ENCODE measurements around the gene NDUFB3.
A peak's percentile ranks its signal among the peaks of the same experiment; 100 is the strongest.

Gene NDUFB3

GRCh38 chr2:201100497-201100896 is 28.7 kb downstream of the NDUFB3 start:
- DNase-seq, result no peak

- no peak for DNase-seq
Measured at GRCh38 chr2:201105759-201106158, 34.0 kb downstream of the NDUFB3 start.

- DNase-seq, result no peak
Measured at GRCh38 chr2:201107624-201108023, 35.8 kb downstream of the NDUFB3 start.

- DNase-seq, result no peak
Measured at GRCh38 chr2:201108341-201108740, 36.5 kb downstream of the NDUFB3 start.

GRCh38 chr2:201109186-201109585 is 37.4 kb downstream of the NDUFB3 start:
- DNase-seq, result no peak

GRCh38 chr2:201110615-201111014 is 38.8 kb downstream of the NDUFB3 start:
- DNase-seq, result no peak

GRCh38 chr2:201111096-201111495 is 39.3 kb downstream of the NDUFB3 start:
- DNase-seq, result no peak

GRCh38 chr2:201114350-201114749 is 42.5 kb downstream of the NDUFB3 start:
- DNase-seq, result no peak

GRCh38 chr2:201114846-201115245 is 43.0 kb downstream of the NDUFB3 start:
- DNase-seq, result no peak

GRCh38 chr2:201116115-201116958 is 44.5 kb downstream of the NDUFB3 start, which contains the start of gene CFLAR:
Gene CFLAR, plus strand, starts transcription at chr2:201116164. Its CDS starts 13,702 bp downstream, at chr2:201129866.
- peak; percentile 88 to 90 for DNase-seq

GRCh38 chr2:201116959-201117734 is 45.3 kb downstream of the NDUFB3 start:
- DNase-seq, result peak in 1 of 2 experiments; percentile 40

GRCh38 chr2:201117735-201118094 is 45.9 kb downstream of the NDUFB3 start:
- peak; percentile 62 to 68 for DNase-seq

GRCh38 chr2:201118121-201118960 is 46.5 kb downstream of the NDUFB3 start:
- DNase-seq, result peak; percentile 91

GRCh38 chr2:201118961-201119854 is 47.4 kb downstream of the NDUFB3 start:
- DNase-seq, result no peak

GRCh38 chr2:201122276-201122675 is 50.5 kb downstream of the NDUFB3 start:
- no peak for DNase-seq

GRCh38 chr2:201126308-201127151 is 54.7 kb downstream of the NDUFB3 start:
- DNase-seq, result no peak

GRCh38 chr2:201127152-201127511 is 55.3 kb downstream of the NDUFB3 start:
- no peak for DNase-seq

GRCh38 chr2:201127570-201127969 is 55.8 kb downstream of the NDUFB3 start:
- DNase-seq, result peak; percentile 66 to 72

- DNase-seq, result no peak
Measured at GRCh38 chr2:201128033-201128432, 56.2 kb downstream of the NDUFB3 start.

- peak; percentile 67 to 69 for DNase-seq
Measured at GRCh38 chr2:201128933-201129505, 57.2 kb downstream of the NDUFB3 start.

Measured in activated T-cell treated with anti-CD3 and anti-CD28 coated beads, Interleukin-2, amount 50 U/mL, for 48 hours (primary cell).